HL-60 (cell line): ENCODE data around the gene LSM12.

ENCODE experiments used
- GABPA ChIP-seq: IDR thresholded peaks from 2 replicates; pipeline ENCODE4 v1.6.1; 2012; ENCODE audit warnings: low read depth
- POLR2AphosphoS5 ChIP-seq: IDR thresholded peaks from 2 replicates; pipeline ENCODE4 v1.6.1; 2012; ENCODE audit warnings: low read depth
- TF ChIP-seq, protein P1 (sequence below): IDR thresholded peaks from one replicate; pipeline ENCODE4 v1.5.1; 2011; ENCODE audit warnings: low read length, control low read depth, inconsistent platforms; ENCODE audit not compliant: insufficient read depth
- TF ChIP-seq, protein P2 (sequence below): IDR thresholded peaks from 2 replicates; pipeline ENCODE4 v1.6.1; 2012; ENCODE audit warnings: low read depth; ENCODE audit not compliant: insufficient replicate concordance

DNA sequence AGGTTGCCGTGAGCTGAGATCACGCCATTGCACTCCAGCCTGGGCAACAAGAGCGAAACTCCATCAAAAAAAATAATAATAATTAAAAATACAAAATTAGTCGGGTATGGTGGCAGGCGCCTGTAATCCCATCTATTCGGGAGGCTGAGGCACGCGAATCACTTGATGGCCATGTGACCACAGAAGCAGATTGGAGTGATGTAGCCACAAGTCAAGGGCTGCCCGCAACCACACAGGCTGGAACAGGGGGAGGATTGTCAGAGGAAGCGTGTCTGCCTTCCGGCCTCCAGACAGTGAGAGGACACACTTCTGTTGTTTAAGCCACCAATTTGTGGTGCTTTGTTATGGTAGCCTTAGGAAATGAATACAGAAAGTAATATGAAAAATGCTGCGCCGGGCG, 73.8 kb downstream of the LSM12 start:
- TF ChIP-seq, protein P1, sequence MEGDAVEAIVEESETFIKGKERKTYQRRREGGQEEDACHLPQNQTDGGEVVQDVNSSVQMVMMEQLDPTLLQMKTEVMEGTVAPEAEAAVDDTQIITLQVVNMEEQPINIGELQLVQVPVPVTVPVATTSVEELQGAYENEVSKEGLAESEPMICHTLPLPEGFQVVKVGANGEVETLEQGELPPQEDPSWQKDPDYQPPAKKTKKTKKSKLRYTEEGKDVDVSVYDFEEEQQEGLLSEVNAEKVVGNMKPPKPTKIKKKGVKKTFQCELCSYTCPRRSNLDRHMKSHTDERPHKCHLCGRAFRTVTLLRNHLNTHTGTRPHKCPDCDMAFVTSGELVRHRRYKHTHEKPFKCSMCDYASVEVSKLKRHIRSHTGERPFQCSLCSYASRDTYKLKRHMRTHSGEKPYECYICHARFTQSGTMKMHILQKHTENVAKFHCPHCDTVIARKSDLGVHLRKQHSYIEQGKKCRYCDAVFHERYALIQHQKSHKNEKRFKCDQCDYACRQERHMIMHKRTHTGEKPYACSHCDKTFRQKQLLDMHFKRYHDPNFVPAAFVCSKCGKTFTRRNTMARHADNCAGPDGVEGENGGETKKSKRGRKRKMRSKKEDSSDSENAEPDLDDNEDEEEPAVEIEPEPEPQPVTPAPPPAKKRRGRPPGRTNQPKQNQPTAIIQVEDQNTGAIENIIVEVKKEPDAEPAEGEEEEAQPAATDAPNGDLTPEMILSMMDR: no peak
- TF ChIP-seq, protein P2, sequence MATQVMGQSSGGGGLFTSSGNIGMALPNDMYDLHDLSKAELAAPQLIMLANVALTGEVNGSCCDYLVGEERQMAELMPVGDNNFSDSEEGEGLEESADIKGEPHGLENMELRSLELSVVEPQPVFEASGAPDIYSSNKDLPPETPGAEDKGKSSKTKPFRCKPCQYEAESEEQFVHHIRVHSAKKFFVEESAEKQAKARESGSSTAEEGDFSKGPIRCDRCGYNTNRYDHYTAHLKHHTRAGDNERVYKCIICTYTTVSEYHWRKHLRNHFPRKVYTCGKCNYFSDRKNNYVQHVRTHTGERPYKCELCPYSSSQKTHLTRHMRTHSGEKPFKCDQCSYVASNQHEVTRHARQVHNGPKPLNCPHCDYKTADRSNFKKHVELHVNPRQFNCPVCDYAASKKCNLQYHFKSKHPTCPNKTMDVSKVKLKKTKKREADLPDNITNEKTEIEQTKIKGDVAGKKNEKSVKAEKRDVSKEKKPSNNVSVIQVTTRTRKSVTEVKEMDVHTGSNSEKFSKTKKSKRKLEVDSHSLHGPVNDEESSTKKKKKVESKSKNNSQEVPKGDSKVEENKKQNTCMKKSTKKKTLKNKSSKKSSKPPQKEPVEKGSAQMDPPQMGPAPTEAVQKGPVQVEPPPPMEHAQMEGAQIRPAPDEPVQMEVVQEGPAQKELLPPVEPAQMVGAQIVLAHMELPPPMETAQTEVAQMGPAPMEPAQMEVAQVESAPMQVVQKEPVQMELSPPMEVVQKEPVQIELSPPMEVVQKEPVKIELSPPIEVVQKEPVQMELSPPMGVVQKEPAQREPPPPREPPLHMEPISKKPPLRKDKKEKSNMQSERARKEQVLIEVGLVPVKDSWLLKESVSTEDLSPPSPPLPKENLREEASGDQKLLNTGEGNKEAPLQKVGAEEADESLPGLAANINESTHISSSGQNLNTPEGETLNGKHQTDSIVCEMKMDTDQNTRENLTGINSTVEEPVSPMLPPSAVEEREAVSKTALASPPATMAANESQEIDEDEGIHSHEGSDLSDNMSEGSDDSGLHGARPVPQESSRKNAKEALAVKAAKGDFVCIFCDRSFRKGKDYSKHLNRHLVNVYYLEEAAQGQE: no peak
- TF ChIP-seq POLR2AphosphoS5 (no peak), GABPA (no peak)
